ENCODE data around the gene ATXN7L1.

DNA sequence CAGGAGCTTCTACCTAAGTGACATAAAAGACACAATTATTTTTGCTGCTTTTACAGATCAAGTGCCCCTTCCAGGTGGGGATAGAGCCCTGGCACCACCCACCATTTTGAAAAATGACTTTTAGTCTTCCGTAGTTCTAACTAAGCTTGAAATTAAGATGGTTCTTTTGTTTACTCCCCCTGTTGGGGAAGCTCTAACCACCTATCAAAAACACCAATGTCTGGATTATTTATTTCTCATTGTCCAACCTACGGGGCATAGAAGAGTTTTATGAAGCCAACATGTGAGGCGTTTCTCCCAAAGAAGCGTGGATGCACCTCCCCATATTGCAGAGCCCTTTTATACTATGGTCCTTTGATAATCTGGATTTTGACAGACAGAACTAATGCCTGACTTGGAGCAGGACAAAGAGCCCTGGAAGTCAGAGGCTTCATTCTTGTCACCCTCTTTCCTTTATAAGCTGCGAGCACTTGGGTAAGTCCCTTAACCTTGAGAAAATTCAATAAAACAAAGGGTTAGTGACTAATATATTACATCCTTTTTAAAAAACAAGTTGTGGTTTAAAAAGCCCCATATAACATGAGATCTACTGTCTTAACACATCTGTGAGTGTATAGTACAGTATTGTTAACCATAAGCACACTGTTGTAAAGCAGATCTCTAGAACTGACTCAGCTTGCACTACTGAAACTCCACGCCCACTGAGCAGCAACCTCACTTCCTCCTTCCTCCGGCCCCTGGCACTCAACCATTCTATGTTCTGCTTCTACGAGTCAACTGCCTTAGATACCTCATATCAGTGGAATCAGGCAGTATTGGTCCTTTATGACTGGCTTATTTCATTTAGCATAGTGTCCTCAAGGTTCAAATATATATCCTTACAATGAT, 67.5 kb downstream of the ATXN7L1 start:
- TF ChIP-seq YY1 (IDR thresholded peaks at IDR 0.05; ENCODE audit: insufficient read depth, insufficient read length): no peak
- no peak for TF ChIP-seq ZNF274 (IDR thresholded peaks at IDR 0.05; ENCODE audit: low read depth, low read length)
- no peak for TF ChIP-seq SUZ12 (IDR thresholded peaks at IDR 0.05; ENCODE audit: extremely low read depth, insufficient read depth, insufficient read length)
